Activated gamma-delta T cell (primary cell): ENCODE measurements around the gene RALB.

ENCODE experiments used
- DNase-seq: peaks from one replicate; lab custom pipeline; 2025; lab: John Stamatoyannopoulos, UW
- total RNA-seq, 2 donors: gene quantifications; one replicate each; lab custom pipeline; 2026; lab: John Stamatoyannopoulos, UW

The RALB gene
- 21.2 to 26.5 reads per million in 2 donors for total RNA-seq

GRCh38 chr2:120252225-120253020, at the start of gene RALB:
TSS of gene RALB (plus strand) at chr2:120252852. CDS start at chr2:120278665, 25,813 bp downstream.
- peak; percentile 96 for DNase-seq

GRCh38 chr2:120203251-120204021, 49.2 kb upstream of the RALB start:
- no peak for DNase-seq

GRCh38 chr2:120204022-120204405, 48.6 kb upstream of the RALB start:
- DNase-seq, result no peak

GRCh38 chr2:120204417-120204816, 48.2 kb upstream of the RALB start:
- DNase-seq, result no peak

- DNase-seq, result no peak
These were observed 47.5 kb upstream of the RALB start for GRCh38 chr2:120204945-120205670.

GRCh38 chr2:120206022-120206581, 46.5 kb upstream of the RALB start:
- DNase-seq, result no peak

GRCh38 chr2:120208381-120209353, 44.0 kb upstream of the RALB start:
- DNase-seq, result no peak

- DNase-seq, result no peak
These were observed 43.0 kb upstream of the RALB start for GRCh38 chr2:120209427-120210269.

- no peak for DNase-seq
These were observed 42.4 kb upstream of the RALB start for GRCh38 chr2:120210270-120210693.

- no peak for DNase-seq
These were observed 34.5 kb upstream of the RALB start for GRCh38 chr2:120218181-120218580.

- DNase-seq, result no peak
These were observed 33.4 kb upstream of the RALB start for GRCh38 chr2:120219291-120219690.

GRCh38 chr2:120219766-120220165, 32.9 kb upstream of the RALB start:
- no peak for DNase-seq

- DNase-seq, result no peak
These were observed 31.9 kb upstream of the RALB start for GRCh38 chr2:120220756-120221155.

- DNase-seq, result no peak
These were observed 31.0 kb upstream of the RALB start for GRCh38 chr2:120221616-120222015.

- DNase-seq, result no peak
These were observed 30.2 kb upstream of the RALB start for GRCh38 chr2:120222186-120223033.

- peak; percentile 84 for DNase-seq
These were observed 29.4 kb upstream of the RALB start, which contains the start of gene TMEM185B for GRCh38 chr2:120223034-120223912. TSS of gene TMEM185B (minus strand) at chr2:120223400. CDS start at chr2:120222976, 424 bp downstream.

- DNase-seq, result no peak
These were observed 28.4 kb upstream of the RALB start for GRCh38 chr2:120224256-120224655.
